T-helper 2 cell treated with Interferon-gamma antibody and Interleukin-4, amounts not matched to agents 100 ng/mL and 5 ng/mL, for 36 hours (primary cell): ENCODE data around the gene FAM169A. TPM values are rescaled to one million over a fixed set of nuclear protein-coding genes. Genes with fewer than 3 reads are reported as not detected.
"Not testable (repeated sequence)": the region's sequence is repeated elsewhere in the genome, so short reads cannot be mapped to it uniquely, and the experiment has no call there.

Experiments used
- intact Hi-C: fragments of 100-400 bp; cut with micrococcal nuclease; formaldehyde crosslinking; loops from one replicate; pipeline ENCODE4 v1.15.1; 2023
- total RNA-seq: library from RNA; stranded (reverse); gene quantifications from 2 replicates; pipeline ENCODE4 v1.2.3, GENCODE V29; 2022

The FAM169A gene
- total RNA-seq, 1 donor from 2014 or later: 2.0 TPM

DNA sequence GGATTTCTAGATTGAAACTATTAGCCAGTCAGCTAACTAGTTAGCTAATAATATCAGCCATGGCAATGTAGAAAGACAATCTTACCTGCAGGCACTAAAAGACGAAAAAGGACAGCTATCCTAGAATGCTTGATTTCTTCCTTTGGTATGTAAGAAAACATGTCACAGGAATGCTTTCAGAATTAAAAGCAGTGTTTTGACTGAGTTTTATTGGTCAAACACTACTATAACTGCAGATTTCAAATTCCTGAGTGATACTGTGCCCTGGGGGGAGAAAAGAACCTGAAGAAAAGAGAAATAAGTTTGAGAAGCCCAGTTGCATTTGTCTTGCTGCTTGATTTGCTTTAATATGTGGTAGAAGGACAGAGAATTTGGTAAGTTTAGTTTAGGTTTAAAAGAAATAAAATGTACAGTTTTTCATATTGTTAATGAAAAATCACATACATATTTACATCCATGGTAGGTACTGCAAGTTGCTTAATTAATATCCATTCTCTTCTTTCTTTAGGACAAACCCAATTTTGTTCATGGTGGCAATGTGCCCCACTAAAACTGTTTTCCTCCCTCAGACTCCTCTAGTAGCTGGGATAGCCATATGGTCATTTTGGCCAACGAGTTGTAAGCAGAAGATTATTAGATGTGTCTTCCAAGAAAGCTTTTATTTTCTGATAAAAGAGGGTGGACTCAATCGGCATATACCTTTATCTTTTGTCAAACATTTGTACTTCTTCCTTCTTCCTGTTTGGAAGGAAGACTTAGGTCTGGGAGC, 4.3 kb upstream of the FAM169A start:
- intact Hi-C loops: no loop called here

DNA sequence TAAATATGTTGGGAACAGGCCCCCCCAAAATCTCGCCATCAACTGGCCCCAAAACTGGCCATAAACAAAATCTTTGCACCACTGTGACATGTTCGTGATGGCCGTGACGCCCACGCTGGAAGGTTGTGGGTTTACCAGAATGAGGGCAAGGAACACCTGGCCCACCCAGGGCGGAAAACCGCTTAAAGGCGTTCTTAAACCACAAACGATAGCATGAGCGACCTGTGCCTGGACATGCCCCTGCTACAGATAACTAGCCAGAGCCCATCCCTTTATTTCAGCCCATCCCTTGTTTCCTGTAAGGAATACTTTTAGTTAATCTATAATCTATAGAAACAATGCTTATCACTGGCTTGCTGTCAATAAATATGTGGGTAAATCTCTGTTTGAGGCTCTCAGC, 3.2 kb upstream of the FAM169A start:
- intact Hi-C loops: loop anchor here (5.0 kb wide), 2 partner anchors 102 to 183 kb away; partner anchors contain the start of genes GCNT4, GFM2 and NSA2

DNA sequence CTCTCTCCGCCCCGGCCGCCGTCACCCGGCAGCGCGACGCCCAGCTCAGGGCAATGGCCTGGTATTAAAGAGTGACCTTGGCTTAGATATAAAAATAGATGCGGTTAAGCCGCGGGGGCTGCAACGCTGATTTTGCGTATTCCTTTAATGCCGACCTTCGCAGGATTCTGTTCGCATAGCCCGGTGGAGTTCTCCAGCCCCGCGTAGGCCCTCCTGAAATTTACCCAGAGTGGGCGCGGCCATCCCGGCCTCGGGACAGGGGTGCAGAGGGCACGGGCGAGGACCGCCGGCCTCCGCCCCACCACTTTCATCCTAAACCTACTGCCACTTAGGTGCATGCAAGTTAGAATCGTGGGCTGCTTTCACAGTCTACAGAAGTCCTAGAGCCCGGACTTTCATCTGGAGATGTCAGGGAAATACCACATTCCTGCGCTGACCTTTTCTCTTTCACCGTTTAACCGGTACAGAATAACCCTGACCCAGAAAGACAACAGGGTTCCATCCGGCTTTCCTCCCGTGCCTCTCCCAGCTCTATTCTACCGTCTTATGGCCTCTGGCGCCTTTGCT, 492 bp upstream of the FAM169A start:
- intact Hi-C loops: loop anchor here (5.0 kb wide), 2 partner anchors 99 to 186 kb away; partner anchors contain the start of genes GCNT4, GFM2 and NSA2

DNA sequence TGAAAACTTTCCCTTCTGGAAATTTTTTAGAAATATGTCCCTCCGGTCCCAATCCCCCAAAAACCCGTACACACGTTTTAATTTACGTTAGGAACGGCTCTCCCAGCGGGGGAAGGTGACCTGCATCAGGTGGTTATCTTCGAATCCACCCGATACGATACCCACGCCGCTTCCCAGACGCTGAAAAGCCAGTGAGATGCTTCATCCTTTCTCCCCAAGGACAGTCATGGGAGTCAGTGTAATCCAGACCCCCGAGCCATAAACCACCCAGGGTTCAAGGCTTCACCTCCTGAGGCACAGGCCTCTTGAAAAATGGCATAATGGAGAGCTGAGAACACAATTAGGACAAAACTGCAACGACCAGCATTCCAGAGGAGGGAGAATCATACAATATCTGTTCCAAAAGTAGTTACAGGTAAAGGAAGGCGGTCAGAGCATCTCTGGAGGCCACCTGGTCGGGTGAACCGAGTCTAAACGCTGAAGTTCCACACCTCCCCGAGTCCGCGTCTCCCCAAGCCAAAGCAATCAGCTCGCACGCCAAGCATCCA, 857 bp downstream of the FAM169A start:
- intact Hi-C loops: loop anchor here (5.0 kb wide), 2 partner anchors 98 to 187 kb away; partner anchors contain the start of genes GCNT4, GFM2 and NSA2

DNA sequence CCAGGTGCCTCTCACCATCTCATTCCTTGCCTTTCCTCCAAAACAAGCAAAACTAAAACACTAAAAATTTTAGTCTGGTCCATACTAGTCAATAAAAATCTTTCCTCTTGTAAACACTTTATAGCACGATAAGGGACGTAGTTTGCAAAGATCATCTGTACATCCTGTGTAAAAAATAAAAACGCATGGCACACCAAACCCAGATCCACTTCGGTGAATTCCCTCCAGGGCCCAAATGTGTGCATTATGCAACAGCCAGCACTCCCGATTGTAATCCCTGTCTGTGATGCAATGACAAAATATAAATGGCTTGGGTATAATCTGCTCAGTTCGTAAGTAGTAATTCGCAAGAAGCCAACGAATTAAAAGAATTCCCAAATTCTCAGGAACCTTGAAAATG, 1.4 kb downstream of the FAM169A start:
- intact Hi-C loops: loop anchor here (5.0 kb wide), 2 partner anchors 98 to 187 kb away; partner anchors contain the start of genes GCNT4, GFM2 and NSA2

DNA sequence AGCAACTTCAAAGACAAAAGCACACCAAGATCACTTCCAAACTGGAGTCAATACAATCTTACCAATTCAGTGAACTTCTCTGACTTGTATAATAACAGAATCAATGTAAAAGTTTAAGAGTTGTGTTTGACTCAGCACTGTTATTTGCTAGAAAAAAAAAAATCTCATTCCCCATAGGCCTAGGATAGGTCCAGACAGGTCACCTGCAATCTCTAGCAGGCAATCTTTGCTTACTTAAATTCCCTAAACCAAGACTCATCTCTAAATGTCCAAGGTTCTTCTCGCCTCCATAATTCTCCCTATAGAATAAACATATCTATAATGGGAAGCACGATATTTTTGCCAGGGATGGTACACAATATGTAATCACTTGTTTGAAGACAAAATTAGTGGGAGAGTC, 2.5 kb downstream of the FAM169A start:
- intact Hi-C loops: no loop called here

DNA sequence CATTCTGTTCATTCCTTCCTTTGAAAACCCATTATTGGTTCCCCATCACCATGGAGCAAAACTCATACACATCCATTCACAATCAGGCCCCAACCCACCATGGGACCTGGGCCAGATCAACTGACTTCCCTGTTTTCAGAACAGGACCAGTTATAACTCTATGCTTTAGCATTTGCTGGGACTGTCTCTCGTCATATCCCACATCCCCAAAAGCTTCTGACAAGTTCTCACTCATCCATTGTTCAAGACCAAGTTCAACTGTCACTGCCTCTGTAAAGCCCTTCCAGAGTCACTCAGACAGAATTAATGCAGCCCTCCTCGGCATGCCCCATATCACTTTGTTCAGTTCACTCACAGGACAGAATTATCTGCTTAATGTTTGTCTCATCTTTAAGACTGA, 4.0 kb downstream of the FAM169A start:
- intact Hi-C loops: no loop called here

DNA sequence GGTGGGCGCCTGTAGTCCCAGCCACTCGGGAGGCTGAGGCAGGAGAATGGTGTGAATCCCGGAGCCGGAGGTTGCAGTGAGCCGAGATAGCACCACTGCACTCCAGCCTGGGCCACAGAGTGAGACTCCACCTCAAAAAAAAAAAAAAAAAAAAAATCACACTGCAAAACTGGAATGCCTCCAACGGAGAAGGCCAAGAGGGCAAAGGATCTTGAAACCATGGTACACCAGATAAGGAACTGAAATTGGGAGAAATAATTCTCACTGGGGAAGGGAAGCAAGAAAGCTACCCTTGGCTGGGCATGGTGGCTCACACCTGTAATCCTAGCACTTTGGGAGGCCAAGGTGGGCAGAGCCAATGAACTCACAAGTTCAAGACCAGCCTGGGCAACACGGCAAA, 9.2 kb downstream of the FAM169A start:
- intact Hi-C loops: not testable (repeated sequence)

DNA sequence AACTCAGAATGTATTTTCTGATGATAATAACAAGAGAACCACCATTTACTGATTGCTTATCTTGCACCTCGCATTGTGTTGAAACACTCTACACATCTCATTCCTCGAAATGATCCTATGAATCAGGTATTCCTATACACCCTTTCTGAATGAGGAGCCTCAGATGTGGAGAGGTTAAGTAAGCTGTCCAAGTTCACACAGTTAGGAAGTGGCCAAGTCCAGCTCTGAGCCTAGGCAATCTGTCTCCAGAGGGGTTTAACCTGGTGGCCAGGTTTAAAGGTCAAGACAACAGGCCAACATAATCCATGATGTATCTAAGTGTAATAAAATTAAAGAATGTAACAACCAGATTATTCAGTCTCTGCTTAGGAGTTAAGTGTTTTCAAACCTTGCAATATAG, 12.9 kb downstream of the FAM169A start:
- intact Hi-C loops: no loop called here

DNA sequence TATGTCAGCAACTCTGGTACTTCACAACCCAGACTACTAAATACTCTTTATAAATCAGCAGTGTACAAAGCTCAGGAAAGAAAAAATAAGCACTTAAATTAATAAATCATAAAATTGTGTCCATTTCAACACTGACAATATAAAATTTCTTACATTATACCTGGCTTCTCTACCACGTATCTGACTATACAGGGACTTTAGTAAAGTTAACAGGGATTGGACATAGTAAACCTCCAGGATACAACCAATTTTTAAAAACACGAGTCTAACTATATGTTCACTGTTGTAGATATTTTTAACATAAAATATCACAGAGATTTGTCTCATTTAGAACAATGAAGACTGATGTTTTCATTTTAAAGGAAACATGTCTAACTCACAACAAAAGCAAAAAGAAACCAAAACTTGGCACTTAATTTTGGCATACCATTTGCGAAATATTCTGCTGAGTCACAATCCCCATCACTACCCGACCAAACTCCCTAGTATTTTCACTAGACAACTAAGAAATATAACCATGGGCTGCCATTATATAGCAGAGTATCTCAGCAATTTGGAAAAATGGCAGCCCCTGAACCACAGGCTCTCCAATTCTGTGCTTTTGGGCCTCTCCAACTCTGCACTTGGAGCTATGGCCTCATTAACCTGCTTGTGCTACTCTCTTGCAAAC, 14.4 kb downstream of the FAM169A start:
- intact Hi-C loops: no loop called here

DNA sequence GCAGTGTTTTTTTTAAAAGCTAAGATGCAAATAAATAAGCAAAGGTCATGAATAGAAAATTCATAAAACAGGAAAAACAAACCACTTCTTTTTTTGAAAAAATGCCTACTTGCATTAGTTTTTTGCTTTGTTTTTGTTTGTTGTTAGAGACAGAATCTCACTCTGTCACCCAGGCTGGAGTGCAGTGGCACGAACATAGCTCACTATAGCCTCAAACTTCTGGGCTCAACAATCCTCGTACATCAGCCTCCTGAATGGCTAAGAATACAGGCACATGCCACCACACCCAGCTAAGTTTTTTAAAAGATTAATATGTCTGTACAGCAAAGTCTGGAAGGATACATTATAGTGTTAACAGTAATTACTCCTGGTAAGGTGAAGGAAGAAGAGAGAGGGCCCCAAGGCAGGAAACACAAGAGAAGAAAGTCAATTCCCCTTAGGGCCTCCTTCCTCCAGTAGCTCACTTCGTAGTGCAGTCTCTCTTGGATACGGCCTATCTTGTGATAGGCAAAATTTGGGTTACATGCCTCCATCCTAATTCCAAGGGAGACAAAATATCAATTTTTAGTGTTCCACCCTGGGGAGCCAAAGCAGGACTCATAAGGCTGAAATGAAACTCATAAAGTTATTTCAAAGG, 15.3 kb downstream of the FAM169A start:
- intact Hi-C loops: no loop called here

DNA sequence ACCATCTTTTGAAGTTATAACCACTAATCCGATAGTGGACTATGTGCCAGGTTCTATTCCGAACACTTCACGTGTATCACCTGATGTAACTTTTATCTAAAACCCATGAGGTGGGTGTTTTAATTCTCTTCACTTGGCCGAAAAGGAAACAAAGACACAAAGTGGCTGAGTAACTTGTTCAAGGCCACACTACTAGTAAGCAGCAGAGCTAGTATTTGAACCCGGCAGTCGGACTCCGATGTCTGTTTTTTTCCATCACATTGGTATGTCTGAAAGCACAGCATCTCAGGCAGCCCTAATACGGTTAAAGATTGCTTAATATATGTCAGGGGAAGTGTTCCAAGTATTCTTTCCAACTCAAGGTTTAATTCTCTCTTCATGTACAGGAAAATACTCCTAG, 16.2 kb downstream of the FAM169A start:
- intact Hi-C loops: no loop called here

DNA sequence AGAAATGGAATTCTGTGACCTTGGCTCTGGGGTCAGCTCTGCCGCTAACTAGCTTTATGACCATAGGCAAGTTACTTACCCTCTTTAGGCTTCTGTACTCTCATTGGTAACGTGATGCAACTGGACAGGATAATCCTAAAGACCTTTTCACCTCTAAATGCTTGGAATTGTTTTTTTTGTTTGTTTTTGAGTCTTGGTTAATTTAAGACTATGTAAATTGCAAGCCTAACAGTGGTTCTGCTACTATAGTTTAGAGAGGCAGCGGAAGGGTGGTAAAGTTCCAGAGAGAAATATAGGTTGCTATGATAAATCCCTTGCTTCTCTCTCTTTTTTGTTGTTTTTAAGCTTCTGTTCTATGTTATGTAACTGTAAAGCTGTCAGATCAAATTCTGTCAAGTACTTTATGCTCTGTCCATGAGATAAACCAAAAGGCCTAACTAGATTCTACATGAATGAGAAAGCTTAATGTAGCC, 17.6 kb downstream of the FAM169A start:
- intact Hi-C loops: no loop called here

DNA sequence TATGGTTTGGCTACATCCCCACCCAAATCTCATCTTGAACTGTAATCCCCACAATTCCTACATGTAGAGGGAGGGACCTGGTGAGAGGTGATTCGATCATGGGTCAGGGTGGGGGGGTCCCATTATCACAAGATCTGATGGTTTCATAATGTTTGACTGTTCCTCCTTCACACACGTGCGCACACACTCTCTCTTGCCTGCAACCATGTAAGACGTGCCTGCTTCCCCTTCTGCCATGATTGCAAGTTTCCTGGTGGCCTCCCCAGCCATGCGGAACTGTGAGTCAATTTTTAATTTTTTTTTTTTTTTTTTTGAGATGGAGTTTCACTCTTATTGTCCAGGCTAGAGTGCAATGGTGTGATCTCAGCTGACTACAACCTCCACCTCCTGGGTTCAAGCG, 27.0 kb downstream of the FAM169A start:
- intact Hi-C loops: no loop called here

DNA sequence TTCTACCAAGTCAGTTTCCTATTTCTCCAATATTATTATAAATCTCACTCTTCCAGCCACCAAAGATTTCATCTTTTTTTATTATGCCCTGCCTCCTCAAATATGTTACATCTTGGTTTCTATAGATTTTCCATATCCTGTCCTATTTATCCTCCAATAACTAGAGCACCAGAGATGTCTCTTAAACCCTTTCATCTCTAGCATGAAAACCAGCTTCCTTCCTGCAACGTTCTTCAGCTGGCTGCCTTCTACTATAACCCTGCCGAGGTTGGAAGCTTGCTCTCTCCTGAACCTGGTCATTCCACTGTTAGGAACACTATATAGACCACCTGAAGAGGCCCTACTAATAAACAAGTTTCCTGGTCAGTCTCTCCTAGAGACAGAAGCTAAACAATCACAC, 27.9 kb downstream of the FAM169A start:
- intact Hi-C loops: no loop called here

DNA sequence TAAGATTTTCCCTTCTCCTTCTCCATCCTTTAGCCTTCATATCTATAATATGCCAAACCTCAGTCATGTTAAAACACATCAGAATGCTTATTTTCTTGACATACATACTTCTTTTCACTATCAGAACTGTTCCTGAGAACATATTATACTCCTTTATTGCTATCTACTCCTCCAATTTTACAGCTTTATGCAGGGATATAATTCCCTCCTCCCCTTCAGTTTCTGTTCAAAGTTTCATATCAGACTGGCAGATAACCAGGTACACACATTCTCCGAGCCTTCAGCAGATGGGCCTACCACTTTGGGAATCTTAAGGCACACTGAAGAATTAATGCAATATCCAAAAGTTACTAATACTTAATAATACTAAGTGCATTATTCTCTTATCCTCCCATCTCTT, 29.1 kb downstream of the FAM169A start:
- intact Hi-C loops: no loop called here

DNA sequence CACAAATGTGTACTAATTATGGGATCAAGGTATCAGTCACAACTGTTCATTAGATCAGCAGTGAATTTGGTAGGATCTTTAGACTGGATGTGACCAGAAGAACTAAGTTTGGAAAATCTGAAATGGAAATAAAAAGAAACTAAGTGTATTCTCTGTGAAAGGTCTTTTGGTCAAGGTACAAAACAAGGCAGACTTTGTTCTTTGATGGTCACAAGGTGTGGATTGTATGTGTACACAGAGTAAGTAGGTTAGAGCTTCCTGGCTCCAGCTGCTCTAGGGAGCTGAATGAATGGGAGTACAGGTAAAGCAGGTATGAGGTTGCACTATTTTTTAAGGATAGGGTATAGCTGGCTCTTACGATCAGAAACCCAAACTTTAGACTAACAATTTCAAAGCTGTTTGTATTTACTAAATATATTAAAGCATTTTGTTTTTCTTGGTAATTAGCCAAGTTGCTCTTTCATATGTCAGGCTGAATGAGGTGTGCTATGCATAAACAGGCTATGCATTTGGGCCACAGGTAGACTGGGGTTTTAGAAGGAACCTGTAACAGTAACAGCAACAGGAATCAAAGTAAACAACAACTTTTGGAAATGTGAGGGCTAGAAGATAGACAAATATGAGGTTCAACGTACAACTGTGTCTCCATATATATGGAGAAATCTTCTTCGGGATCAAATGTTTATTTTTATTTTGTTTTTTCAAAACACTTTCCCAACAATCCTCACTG, 32.5 kb downstream of the FAM169A start:
- intact Hi-C loops: no loop called here

DNA sequence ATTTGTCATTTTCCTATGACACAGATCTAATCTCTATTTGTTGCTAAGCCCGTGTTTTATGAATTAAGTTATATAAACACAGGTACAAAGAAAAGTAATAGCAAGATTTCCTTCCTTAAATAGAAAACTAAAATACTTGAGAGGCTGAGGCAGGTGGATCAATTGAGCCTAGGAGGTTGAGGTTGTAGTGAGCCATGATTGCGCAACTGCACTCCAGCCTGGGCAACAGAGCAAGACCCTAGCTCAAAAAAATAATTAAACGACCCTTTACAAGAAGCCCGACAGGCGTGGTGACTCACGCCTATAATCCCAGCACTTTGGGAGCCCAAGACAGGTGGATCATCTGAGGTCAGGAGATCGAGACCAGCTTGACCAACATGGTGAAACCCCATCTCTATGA, 36.8 kb downstream of the FAM169A start:
- intact Hi-C loops: no loop called here

DNA sequence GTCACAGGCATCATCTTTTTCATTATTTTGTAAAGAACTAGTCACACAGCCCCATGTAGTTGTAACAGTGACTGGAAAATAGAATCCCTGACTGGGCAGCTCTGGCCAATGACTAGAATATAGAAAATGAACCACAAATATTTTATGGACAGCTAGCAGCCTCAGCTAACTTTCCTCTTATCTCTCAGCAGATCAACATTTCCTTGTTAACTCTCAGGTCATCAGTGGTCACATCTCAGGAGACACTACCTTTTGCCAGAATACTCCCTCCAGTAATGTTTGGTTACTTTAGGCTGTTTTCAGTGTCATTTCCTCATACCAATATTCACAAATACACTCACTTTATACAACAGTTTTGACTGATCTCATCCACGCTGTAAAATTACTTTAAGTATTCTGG, 43.9 kb downstream of the FAM169A start:
- intact Hi-C loops: no loop called here

DNA sequence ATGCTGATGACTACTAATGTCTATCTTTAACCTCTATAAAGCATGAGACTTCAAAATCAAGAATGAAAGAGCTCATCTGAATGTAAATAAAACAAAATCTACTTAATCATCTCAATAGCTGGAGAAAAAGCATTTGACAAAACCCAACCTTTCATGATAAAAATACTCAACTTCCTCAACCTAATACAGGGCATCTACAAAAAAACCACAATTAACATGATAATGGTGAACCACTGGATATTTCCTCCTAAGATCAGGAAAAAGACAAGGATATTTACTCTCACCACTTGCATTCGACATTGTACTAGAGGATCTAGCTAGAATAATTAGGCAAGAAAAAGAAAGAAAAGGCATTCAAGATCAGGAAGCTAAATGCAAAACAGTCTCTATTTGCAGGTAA, 49.3 kb downstream of the FAM169A start:
- intact Hi-C loops: no loop called here

DNA sequence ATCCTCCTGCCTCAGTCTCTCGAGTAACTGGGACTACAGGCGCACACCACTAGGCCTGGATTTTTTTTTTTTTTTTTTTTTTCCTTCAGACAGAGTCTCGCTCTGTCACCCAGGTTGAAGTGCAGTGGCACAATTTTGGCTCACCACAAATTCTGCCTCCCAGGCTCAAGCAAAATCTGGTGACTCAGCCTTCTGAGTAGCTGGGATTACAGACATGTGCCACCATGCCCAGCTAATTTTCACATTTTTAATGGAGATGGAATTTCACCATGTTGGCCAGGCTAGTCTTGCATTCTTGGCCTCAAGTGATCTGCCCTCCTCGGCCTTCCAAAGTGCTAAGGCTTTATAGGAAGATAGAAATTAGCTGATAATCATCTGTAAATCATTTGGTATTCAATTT, 55.3 kb downstream of the FAM169A start:
- intact Hi-C loops: no loop called here
